HG03575 (cell line): Measurements from ENCODE around the gene ZNFX1.
"Not testable (repeated sequence)": the region's sequence is repeated elsewhere in the genome, so short reads cannot be mapped to it uniquely, and the experiment has no call there.

ENCODE experiments used
- ATAC-seq: cut with Tn5 transposase; IDR thresholded peaks from one replicate; pipeline ENCODE4 v1.9.1; 2021; ENCODE audit not compliant: unreplicated experiment, insufficient number of reproducible peaks, low FRiP score; ENCODE audit errors: extremely low read depth

Gene ZNFX1

DNA sequence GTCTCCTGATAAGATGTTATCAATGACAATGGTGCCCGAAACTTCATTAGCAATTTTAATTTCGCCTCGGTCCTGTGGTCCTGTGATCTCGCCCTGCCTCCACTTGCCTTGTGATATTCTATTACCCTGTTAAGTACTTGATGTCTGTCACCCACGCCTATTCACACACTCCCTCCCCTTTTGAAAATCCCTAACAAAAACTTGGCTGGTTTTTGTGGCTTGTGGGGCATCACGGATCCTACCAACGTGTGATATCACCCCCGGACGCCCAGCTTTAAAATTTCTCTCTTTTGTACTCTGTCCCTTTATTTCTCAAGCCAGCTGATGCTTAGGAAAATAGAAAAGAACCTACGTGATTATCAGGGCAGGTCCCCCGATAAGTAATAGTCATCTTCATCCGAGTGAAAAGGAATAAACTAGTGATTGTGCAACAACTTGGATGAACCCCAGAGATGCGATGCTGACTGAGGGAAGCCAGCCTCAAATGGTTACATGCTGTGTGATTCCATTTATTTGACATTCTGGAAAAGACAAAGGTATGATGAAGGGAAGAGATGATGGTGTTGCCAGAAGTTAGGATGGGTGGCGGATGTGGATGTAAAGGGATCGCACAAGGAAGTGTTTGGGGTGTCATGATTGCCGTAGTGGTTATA is 16.3 kb upstream of the ZNFX1 start:
- not testable (repeated sequence) for ATAC-seq

DNA sequence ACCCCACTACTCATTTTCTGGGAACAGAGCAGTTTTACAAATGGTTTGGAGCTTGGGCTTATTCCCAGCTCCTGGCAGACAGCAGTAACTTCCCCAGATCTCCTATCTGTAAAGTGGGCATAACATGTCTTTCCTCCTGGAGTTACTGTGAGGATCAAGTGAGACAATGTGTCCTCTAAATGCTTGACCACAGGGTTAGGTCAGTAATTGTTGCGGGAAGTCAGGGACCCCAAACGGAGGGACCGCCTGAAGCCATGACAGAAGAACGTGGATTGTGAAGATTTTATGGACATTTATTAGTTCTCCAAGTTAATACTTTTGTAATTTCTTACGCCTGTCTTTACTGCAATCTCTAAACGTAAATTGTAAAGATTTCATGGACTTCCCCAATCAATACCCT is 15.3 kb upstream of the ZNFX1 start:
- ATAC-seq = no peak

DNA sequence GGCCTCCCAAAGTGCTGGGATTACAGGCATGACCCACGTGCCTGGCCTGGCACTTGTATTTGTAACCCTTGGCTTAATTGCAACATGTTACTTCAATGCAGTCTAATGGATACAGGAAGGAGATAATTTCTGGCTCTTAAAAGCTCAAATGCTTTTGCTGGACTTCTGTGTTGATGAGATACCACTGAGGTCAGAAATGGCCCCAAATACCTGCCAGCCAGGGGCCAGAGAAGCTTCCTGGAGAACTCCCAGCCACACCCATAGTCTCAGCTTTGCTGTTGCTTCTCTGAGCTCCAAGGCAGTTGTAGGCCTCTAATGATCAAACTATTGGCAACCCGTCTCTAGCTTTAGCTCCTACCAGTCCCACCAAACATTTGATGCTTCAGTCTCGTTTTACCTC is 14.2 kb upstream of the ZNFX1 start:
- no peak for ATAC-seq

DNA sequence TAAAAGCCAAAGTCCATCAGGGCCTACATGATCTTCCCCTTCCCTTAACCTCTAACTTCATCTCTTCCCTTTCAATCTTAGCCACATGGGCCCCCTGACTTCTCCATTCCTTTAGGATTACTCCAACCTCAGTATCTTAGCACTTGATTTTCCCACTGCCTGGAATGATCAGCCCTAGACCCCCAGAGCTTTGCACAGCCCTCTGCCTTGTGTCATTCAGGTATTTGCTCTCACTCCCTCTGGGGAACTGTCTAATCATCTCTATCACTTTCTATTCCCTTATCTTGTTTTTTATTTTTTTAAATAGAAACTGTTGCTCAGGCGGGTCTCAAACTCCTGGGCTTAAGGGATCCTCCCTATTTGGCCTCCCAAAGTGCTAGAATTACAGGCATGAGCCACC is 13.3 kb upstream of the ZNFX1 start:
- ATAC-seq = no peak

GRCh38 chr20:49290608-49291191 is 12.8 kb upstream of the ZNFX1 start:
- ATAC-seq = no peak

DNA sequence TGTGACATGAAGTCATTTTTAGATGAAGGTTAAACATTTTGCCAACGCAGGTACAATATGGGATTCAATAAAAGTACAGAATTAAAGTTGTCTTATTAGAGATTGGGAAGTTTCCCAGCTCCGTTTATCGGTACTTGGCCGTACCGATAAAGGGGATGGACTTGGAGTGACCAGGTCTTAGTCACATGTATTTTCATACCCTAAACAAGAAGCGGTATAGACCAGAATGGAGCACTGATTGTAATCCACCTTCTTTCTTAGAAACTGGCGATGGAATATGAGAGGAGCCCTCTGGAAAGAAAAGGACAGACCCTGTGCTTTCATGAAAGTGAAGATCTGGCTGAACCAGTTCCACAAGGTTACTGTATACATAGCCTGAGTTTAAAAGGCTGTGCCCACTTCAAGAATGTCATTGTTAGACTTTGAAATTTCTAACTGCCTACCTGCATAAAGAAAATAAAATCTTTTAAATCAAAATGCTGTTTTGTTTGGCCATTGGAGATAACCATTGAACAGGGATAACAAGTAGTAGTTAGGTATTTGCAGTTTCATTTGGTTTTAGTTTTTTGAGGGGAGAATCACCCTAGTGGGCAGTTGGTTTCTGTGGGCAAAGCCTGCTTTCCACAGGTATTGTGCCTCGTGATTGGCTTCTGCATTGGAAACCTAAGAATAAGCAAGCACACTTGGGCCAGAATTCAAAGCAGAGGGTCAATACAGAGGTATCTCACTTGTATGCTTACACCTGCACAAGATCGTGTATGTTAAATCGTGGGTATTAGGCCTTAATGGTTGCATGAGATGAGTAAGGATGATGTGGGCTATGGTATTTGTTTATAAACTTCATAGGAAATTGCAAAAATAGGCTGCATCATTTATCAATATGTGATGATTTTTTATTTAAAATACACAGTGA is 11.2 kb upstream of the ZNFX1 start:
- no peak for ATAC-seq

- ATAC-seq = no peak
Measured at GRCh38 chr20:49288250-49288751, 10.4 kb upstream of the ZNFX1 start.

DNA sequence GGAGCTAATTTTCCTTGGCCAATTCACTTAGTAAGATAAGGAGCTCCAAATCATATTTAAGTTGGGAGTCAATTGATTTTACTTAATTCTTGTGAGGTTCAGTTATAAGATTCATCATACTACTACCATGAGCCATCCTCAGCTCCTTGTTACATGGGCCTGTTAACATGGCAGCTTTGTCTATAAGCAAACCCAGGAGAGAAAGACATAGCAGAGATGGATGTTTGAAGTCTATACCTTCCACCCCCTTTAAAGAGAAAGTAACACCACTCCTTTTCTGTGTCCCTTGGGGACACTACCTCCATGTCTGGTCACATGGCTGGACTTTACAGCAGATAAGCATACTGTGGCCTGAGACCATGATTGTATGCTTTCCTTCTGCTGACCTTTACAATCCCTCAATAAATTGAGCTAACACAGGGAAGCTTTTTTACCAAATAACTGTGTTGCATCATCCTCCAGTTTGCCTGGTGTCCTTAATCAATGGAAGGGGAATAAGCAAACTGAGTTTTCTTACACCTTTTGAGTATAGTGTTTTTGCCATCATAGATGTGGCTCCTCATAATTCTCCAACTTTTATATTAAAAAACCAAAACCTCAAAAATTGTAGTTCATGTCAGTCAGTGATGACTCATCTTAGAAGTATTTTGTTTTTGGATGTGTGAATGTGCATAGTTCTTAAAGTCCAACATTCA is 9.8 kb upstream of the ZNFX1 start:
- no peak for ATAC-seq

DNA sequence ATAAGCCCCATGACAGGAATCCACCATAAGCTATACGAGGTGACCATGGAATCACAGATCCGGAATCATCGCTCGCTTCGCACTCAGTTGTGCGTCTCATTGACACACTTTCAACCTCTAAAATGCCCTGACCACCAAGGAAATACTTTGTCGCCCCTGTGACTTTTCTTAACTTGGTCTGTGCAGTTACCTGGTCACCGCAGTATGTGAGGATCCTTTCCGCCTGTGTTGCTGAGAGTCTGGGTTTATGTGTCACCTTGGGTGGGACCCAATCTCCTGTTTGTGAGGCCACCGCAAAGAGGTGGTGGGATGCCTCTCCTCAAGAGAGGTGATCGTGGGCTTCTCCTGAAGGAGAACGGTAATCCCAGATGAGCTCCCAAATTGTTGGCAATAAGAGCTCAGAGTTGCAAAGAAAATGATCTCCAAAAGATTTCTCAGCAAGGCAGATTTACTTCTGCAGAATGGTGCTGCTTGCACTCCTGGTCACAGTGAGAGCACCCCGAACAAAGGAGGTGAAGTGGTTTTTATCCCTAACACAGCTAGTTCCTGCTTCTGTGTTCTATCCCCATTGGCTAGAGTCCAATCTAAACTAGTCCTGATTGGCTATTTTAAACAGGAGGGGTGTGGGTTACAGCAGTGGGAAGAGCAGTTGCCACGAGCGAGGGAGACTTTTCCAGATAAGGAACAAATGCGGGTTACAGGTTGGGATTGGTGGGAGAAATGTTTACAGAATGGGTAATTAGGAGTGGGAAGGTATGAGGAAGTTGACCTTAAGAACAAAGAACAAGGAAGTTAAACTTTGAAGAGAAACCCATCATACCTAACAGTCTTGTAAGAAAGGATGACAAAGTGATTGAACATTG is 9.1 kb upstream of the ZNFX1 start:
- ATAC-seq = no peak

GRCh38 chr20:49285813-49286494 is 8.1 kb upstream of the ZNFX1 start:
- no peak for ATAC-seq

DNA sequence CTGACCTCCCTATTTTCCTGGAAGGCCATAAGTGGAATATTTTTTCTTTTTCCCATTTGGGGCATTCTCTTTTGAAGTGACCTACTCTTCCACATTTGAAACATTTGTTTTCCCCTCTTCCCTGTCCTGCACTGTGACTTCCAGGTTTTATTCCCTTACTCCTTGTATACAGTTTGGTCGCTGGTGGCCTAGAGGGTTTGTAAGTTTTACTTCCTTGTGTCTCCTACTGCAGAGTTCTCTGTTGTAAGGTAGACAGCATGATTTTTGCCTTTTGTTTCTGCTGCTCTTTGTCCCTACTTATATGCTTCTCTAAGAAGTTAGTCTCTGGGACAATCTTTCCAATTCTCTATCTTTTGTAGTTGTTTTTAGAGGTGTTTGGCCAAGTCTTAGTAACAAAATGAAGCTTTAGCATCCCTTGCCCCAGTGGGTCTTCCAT is 7.4 kb upstream of the ZNFX1 start:
- ATAC-seq = no peak

- ATAC-seq = no peak
Measured at GRCh38 chr20:49284818-49285217, 7.0 kb upstream of the ZNFX1 start.

- ATAC-seq = no peak
Measured at GRCh38 chr20:49283703-49284625, 6.1 kb upstream of the ZNFX1 start.

GRCh38 chr20:49283176-49283702 is 5.4 kb upstream of the ZNFX1 start:
- ATAC-seq = no peak

- ATAC-seq = no peak
Measured at GRCh38 chr20:49282584-49283171, 4.8 kb upstream of the ZNFX1 start.

GRCh38 chr20:49281913-49282467 is 4.1 kb upstream of the ZNFX1 start:
- no peak for ATAC-seq
